HG02981 (cell line): ENCODE data around the gene CSNK1A1.

ENCODE experiments used
- ATAC-seq: cut with Tn5 transposase; IDR thresholded peaks from one replicate; pipeline ENCODE4 v1.9.1; 2021; ENCODE audit warnings: mild to moderate bottlenecking, moderate library complexity; ENCODE audit not compliant: unreplicated experiment

Gene CSNK1A1

DNA sequence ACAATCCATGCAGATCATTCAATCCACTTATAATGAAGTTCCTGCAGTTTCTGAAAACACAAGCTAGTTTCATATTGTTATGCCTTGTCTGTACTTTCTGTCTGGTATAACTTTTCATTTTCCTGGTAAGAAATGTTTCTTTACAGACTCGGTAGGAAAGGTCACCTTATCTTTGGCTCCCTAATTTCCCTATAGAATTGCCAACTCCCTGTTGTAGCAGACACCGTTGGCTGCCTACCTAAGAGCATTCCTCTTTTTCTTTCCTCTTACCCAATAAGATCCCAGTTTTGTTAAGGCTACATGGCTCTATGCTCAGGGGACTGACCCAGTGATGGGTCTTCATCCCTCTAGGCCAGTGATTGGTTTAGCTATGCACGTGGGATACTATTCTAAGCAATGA, 23.9 kb upstream of the CSNK1A1 start:
- ATAC-seq = no peak

DNA sequence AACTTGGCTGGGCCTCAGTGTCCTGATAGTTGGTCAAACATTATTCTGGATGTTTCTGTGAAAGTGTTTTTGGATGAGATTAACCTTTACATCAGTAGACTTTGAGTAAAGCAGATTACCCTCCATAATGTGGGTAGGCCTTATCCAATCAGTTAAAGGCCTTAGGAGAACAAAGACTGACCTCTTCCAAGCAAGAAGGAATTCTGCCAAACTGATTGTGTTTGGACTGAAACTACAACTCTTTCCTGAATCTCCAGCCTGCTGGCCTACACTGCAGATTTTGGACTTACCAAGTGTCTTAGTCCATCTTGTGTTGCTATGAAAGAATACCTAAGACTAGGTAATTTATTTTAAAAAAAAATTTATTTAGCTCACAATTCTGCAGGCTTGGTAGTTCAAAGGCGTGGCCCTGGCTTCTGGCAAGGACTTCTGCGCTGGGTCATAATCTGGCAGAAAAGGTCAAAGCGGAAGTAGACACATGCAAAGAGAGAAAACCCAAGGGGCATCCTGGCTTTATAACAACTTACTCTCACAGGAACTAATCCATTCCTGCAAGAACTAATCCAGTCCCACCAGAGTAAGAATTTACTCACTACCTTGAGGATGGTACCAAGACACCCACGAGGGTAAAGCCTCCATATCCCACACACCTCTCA, 21.5 kb upstream of the CSNK1A1 start:
- no peak for ATAC-seq

DNA sequence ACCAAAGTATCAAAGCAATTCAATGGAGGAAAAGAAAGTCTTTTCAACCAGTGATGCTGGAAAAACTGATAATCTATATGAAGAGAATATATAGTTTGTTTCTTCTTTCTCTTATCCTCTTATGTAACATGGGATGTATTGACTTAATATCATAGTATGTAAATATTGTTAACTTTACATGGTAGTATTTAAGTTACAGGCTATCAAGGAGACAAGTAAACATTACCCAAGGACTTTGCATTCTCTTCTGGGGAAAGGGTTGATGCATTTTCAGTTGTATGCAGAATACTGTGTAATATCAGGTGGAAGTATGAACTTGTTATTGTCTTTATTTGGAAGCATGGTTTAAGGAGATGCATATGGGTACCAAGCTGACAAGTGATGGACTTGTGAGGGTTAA, 20.9 kb upstream of the CSNK1A1 start:
- ATAC-seq = no peak

- no peak for ATAC-seq
These were observed 16.0 kb upstream of the CSNK1A1 start for GRCh38 chr5:149567226-149567625.

- peak; percentile 93 for ATAC-seq
These were observed 13.4 kb upstream of the CSNK1A1 start for GRCh38 chr5:149564542-149565140.

- ATAC-seq = no peak
These were observed 12.2 kb upstream of the CSNK1A1 start for GRCh38 chr5:149563466-149563865.

DNA sequence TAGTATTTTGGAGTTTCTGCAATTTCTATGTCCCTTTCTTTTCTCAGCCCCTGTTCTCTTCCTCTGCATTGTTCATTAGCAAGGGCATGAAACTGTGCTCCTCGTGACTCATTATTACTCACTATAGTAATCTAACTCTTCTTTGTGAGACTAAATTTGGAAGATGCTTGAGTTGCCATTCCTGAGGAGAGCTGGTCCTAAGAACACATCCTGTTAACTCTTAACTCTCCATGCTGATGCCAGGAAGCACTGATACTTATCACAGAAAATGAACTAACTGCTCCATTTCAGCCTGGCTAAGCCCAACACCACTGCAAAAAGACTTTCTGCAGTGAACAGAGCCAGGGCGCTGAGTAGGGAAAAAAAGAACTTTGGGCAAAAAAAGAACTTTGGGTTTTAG, 10.6 kb upstream of the CSNK1A1 start:
- ATAC-seq = no peak

DNA sequence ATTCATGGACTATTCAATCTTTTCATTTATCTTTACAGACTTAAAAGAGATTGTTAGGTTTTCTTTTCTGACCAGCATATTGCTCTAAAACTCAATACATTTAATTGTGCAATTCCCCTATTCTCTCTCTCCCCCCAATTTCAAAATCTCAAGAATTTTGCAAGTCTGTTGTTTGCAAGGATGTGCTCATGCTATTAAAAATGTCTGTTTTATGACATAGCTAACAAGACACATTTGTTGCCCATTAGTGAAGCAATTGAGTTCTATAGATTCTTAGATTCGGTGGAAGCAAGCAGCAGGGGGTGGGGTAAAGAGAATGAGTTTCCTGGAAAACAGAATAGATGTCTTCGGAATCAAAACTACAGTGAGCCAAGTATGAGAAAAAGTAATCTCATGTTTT, 8.5 kb upstream of the CSNK1A1 start:
- no peak for ATAC-seq

GRCh38 chr5:149552553-149553160, 1.4 kb upstream of the CSNK1A1 start:
- ATAC-seq = no peak

- ATAC-seq = no peak
These were observed 827 bp upstream of the CSNK1A1 start for GRCh38 chr5:149552038-149552494.

GRCh38 chr5:149550594-149551226, 529 bp downstream of the CSNK1A1 start:
- ATAC-seq = no peak

- ATAC-seq = no peak
These were observed 1.0 kb downstream of the CSNK1A1 start for GRCh38 chr5:149550268-149550583.

DNA sequence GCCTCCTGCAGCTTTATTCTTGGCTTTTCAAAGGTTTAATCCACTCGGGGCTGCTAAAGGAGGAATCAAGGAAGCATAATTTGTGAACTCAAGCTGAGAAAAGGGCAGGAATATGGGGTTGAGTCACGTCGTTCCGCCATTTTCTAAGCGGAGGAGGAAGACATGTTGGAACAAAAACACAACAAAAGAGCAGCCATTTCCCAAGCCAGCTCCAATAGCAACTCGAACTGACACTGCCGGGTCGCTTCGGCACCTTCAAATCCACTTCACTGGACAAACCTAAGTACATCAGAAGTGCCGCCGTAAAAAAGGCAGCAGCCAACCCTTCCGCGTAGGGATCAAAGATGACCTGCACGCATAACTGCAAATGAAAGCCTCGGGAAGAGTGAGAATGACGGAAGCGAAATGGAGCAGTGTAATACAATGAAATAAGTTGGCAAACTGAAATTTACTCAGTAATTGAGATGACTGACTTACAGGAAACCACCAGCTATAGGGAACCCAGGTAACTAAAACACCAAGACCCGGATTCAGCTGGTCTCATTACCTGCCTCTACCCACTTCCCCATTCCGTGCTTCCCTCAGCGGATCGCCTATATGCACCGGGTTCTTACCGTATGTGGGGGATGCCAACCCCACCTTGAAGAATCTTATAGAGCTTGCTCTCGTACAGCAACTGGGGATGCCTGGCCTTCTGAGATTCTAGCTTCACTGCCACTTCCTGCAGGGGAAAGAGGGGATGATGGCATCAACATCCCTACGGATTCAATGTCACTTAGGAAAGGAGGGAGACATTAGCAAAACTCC, 1.6 kb downstream of the CSNK1A1 start:
- ATAC-seq = peak; percentile 35

- ATAC-seq = no peak
These were observed 4.3 kb downstream of the CSNK1A1 start for GRCh38 chr5:149546974-149547373.

DNA sequence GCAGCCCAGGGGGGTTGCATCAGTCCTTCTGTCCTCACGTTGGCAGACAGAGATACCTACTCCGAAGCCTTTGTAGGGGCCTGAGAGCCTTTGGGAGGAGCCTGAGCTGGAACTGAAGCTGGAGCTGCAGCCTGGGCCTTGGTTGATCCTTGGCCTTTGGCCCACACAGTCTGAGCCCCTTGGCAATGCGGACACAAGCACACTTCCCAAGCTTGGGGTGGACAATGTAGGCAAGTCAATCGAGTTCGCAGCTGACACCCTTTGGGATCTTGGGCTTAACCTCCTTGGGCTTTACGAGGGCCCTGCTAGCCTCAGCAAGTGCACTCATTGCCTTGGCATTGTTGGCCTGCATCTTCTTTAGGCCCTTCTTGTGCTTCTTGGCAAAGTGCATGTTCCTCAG, 5.9 kb downstream of the CSNK1A1 start:
- no peak for ATAC-seq

GRCh38 chr5:149544028-149544420, 7.2 kb downstream of the CSNK1A1 start:
- no peak for ATAC-seq

GRCh38 chr5:149543361-149544027, 7.7 kb downstream of the CSNK1A1 start:
- ATAC-seq = no peak

GRCh38 chr5:149541893-149542292, 9.3 kb downstream of the CSNK1A1 start:
- ATAC-seq = no peak

GRCh38 chr5:149540089-149540488, 11.2 kb downstream of the CSNK1A1 start:
- no peak for ATAC-seq

DNA sequence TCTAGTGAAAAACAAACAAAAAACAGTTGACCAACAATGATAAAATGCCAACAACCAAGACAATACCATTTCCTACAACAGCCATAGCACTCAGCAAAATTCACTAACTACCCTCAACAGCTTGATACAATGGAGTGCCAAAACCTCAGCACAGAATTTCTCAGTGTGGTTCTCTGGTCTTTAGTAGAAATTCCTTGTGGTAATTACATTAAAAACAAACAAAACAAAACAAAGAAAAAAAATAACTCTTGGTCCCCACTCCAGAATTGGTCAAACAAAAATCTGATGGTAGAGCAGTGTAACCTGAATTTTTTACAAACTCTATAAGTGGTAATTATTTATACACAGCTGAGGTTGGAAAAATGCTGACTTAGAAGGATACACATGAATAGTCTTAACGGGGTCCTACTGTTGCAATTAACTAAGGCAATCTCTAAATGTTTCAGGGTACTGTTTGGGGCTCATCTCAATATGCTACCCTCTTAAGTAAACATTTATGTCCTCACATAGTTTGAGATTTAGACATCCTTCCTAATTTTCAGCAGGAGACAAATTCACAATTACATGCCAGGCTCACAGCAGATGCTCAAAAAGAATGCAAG, 13.8 kb downstream of the CSNK1A1 start:
- no peak for ATAC-seq
